ENCODE measurements around the gene GADD45A. TPM values are rescaled to one million over a fixed set of nuclear protein-coding genes. Genes with fewer than 3 reads are reported as not detected.

The GADD45A gene
- total RNA-seq, 1 experiment from 2014 or later = 129 TPM

GRCh38 chr1:67689267-67690017 is 4.4 kb downstream of the GADD45A start:
- intact Hi-C loops (cut with micrococcal nuclease) = loop anchor here (10.0 kb wide), 1 partner anchor 695 kb away; no protein-coding TSS in a partner anchor
- no peak for DNase-seq
- Histone ChIP-seq H3K4me3 (ENCODE audit: low read length) (no peak overlapping the region), H3K9me2 (replicated peaks; ENCODE audit: low read length) (no peaks in the 10 kb centered on the region), H4K20me1 (ENCODE audit: low read length) (peaks cover 31% of the 10 kb centered on the region), H3K36me3 (ENCODE audit: low read depth, low read length) (peaks cover 33% of the 10 kb centered on the region), H3F3A (ENCODE audit: low read length, unreplicated experiment) (peaks cover 18% of the 10 kb centered on the region), H3K79me2 (ENCODE audit: low read length) (peaks cover 35% of the 10 kb centered on the region), H3K4me1 (ENCODE audit: insufficient read depth, low read length) (peaks cover 20% of the 10 kb centered on the region), H2AFZ (ENCODE audit: low read length) (no peak overlapping the region), H3K9ac (ENCODE audit: low read length) (no peak overlapping the region), H3K4me2 (ENCODE audit: low read length) (peak overlapping the region; percentile 96; the same call in 1 of the 2 replicates), H3K27me3 (ENCODE audit: low read length) (no peaks in the 10 kb centered on the region), H3K27ac (ENCODE audit: low read length) (0 out of 2 replicates have a peak overlapping the region, but pooled peaks have one; percentile 2), H3K9me3 (ENCODE audit: low read length) (no peaks in the 10 kb centered on the region)
- ChIA-PET POLR2A (ENCODE audit: unreplicated experiment) (no interaction called here), CTCF (no interaction called here)
- TF ChIP-seq EZH2 (IDR thresholded peaks at IDR 0.05; ENCODE audit: low read length, unreplicated experiment) (no peak), EZH2phosphoT487 (IDR thresholded peaks at IDR 0.05; ENCODE audit: borderline replicate concordance, low read length) (no peak), CTCF (conservative IDR thresholded peaks at IDR 0.05; ENCODE audit: low read depth, low read length) (no peak)
- ATAC-seq = no peak
- BruUV-seq (replicated peaks) = no TSS peak

GRCh38 chr1:67690018-67690363 is 5.0 kb downstream of the GADD45A start:
- no peak overlapping the region for H2AFZ ChIP-seq (ENCODE audit: low read length)
- H3K36me3 ChIP-seq (ENCODE audit: low read depth, low read length) = peaks cover 33% of the 10 kb centered on the region
- H3K9ac ChIP-seq (ENCODE audit: low read length) = no peak overlapping the region
- no peak overlapping the region for H3K27ac ChIP-seq (ENCODE audit: low read length)
- CTCF ChIA-PET = no interaction called here
- H3F3A ChIP-seq (ENCODE audit: low read length, unreplicated experiment) = peaks cover 18% of the 10 kb centered on the region
- DNase-seq = no peak
- no peaks in the 10 kb centered on the region for H3K9me3 ChIP-seq (ENCODE audit: low read length)
- peaks cover 35% of the 10 kb centered on the region for H3K79me2 ChIP-seq (ENCODE audit: low read length)
- H3K4me1 ChIP-seq (ENCODE audit: insufficient read depth, low read length) = peaks cover 18% of the 10 kb centered on the region
- intact Hi-C loops (cut with micrococcal nuclease) = no loop called here
- H3K27me3 ChIP-seq (ENCODE audit: low read length) = no peaks in the 10 kb centered on the region
- H3K9me2 ChIP-seq (replicated peaks; ENCODE audit: low read length) = no peaks in the 10 kb centered on the region
- no peak overlapping the region for H3K4me3 ChIP-seq (ENCODE audit: low read length)
- POLR2A ChIA-PET (ENCODE audit: unreplicated experiment) = no interaction called here
- no peak for ATAC-seq
- H3K4me2 ChIP-seq (ENCODE audit: low read length) = no peak overlapping the region
- no TSS peak for BruUV-seq (replicated peaks)
- TF ChIP-seq CTCF (conservative IDR thresholded peaks at IDR 0.05; ENCODE audit: low read depth, low read length) (no peak), EZH2phosphoT487 (IDR thresholded peaks at IDR 0.05; ENCODE audit: borderline replicate concordance, low read length) (no peak), EZH2 (IDR thresholded peaks at IDR 0.05; ENCODE audit: low read length, unreplicated experiment) (no peak)
- H4K20me1 ChIP-seq (ENCODE audit: low read length) = peaks cover 31% of the 10 kb centered on the region

- ChIA-PET POLR2A (ENCODE audit: unreplicated experiment) (no interaction called here), CTCF (no interaction called here)
- DNase-seq (no peak), ATAC-seq (no peak)
- Histone ChIP-seq H2AFZ (ENCODE audit: low read length) (no peak overlapping the region), H3K27ac (ENCODE audit: low read length) (no peak overlapping the region), H3K27me3 (ENCODE audit: low read length) (no peaks in the 10 kb centered on the region), H3K9me2 (replicated peaks; ENCODE audit: low read length) (no peaks in the 10 kb centered on the region), H3K9me3 (ENCODE audit: low read length) (no peaks in the 10 kb centered on the region), H3K4me2 (ENCODE audit: low read length) (no peak overlapping the region), H3K36me3 (ENCODE audit: low read depth, low read length) (peaks cover 33% of the 10 kb centered on the region), H3K9ac (ENCODE audit: low read length) (no peak overlapping the region), H4K20me1 (ENCODE audit: low read length) (peaks cover 30% of the 10 kb centered on the region), H3F3A (ENCODE audit: low read length, unreplicated experiment) (peaks cover 18% of the 10 kb centered on the region), H3K4me1 (ENCODE audit: insufficient read depth, low read length) (peaks cover 18% of the 10 kb centered on the region), H3K79me2 (ENCODE audit: low read length) (peaks cover 32% of the 10 kb centered on the region), H3K4me3 (ENCODE audit: low read length) (no peak overlapping the region)
- intact Hi-C loops (cut with micrococcal nuclease) = no loop called here
- TF ChIP-seq EZH2 (IDR thresholded peaks at IDR 0.05; ENCODE audit: low read length, unreplicated experiment) = no peak
- TF ChIP-seq EZH2phosphoT487 (IDR thresholded peaks at IDR 0.05; ENCODE audit: borderline replicate concordance, low read length) = no peak
- TF ChIP-seq CTCF (conservative IDR thresholded peaks at IDR 0.05; ENCODE audit: low read depth, low read length) = no peak
- no TSS peak for BruUV-seq (replicated peaks)
Measured at GRCh38 chr1:67690411-67690810, 5.4 kb downstream of the GADD45A start.

Data from PC-3 (cell line).